Mucosa of descending colon (tissue), 3 donors: ENCODE results near the gene KRT84. TPM values are rescaled to one million over a fixed set of nuclear protein-coding genes. Genes with fewer than 3 reads are reported as not detected.

Source experiments
- ATAC-seq: fragments of 200-7000 bp; cut with Tn5 transposase; one replicate; pipeline ENCODE4 v1.9.1; 2020; ENCODE audit warnings: mild to moderate bottlenecking, moderate library complexity
- DNase-seq, 3 donors: peaks; one replicate each; pipeline ENCODE4 v3.0.0-alpha.2; 2020
- H3K36me3 ChIP-seq: fragments of 200-600 bp; one replicate; pipeline ENCODE4 v1.8.0; 2021; ENCODE audit warnings: low read depth, mild to moderate bottlenecking
- H3K4me1 ChIP-seq: fragments of 200-600 bp; one replicate; pipeline ENCODE4 v1.8.0; 2021; ENCODE audit warnings: low read depth, mild to moderate bottlenecking
- H3K4me3 ChIP-seq: fragments of 200-600 bp; one replicate; pipeline ENCODE4 v1.8.0; 2021; ENCODE audit warnings: mild to moderate bottlenecking
- H3K9me3 ChIP-seq: fragments of 200-600 bp; one replicate; pipeline ENCODE4 v1.8.0; 2021; ENCODE audit warnings: mild to moderate bottlenecking
- CTCF ChIP-seq: fragments of 200-600 bp; IDR thresholded peaks from one replicate; pipeline ENCODE4 v1.8.0; 2022; ENCODE audit warnings: antibody characterized with exemption, mild to moderate bottlenecking
- intact Hi-C, 2 donors: fragments of 100-400 bp; cut with DNase I in 1 of 2; cut with micrococcal nuclease in 1 of 2; formaldehyde crosslinking; loops; one replicate each; pipeline versions ENCODE4 v1.11.0 to v1.11.1; 2022; cut with DNase I, micrococcal nuclease
- total RNA-seq, 3 donors: library from RNA; stranded (reverse); fragmentation: NEBNext Ultra II Directional in 2 of 3; extraction: Animal tissue kit (Norgen Biotek cat#: 25700) in 2 of 3; gene quantifications; one replicate each; pipeline versions ENCODE4 v1.2.1 to v1.2.4, GENCODE V29; 2021 to 2023
- donor health status: DM: no; HTN: no; CAD: no; lungs with moderate emphysema.
- donor health status: DM: no; HTN: no; CAD: no.
- donor health status: DM: no; HTN: yes; CAD: no.

The KRT84 gene
- total RNA-seq, 3 donors from 2014 or later: not detected

- TF ChIP-seq CTCF: no peak
- no peak overlapping the region for H3K4me3 ChIP-seq
- intact Hi-C loops: loop anchor here in 1 of 2 donors (10.0 kb wide), 1 partner anchor 512 kb away; no protein-coding TSS in a partner anchor
Measured at GRCh38 chr12:52363111-52363679, 22.3 kb downstream of the KRT84 start.

GRCh38 chr12:52362118-52362726, 23.2 kb downstream of the KRT84 start:
- ATAC-seq: no peak
- no peak for TF ChIP-seq CTCF
- Histone ChIP-seq H3K36me3 (no peaks in the 10 kb centered on the region), H3K9me3 (no peaks in the 10 kb centered on the region), H3K4me1 (no peaks in the 10 kb centered on the region), H3K4me3 (no peak overlapping the region)
- intact Hi-C loops: loop anchor here in 1 of 2 donors (10.0 kb wide), 1 partner anchor 513 kb away; no protein-coding TSS in a partner anchor
- no peak for DNase-seq

More at GRCh38 chr12:52363111-52363679, 22.3 kb downstream of the KRT84 start:
- no peak for ATAC-seq
- no peaks in the 10 kb centered on the region for H3K4me1 ChIP-seq
- no peaks in the 10 kb centered on the region for H3K36me3 ChIP-seq
- DNase-seq: no peak
- H3K9me3 ChIP-seq: no peaks in the 10 kb centered on the region

DNA sequence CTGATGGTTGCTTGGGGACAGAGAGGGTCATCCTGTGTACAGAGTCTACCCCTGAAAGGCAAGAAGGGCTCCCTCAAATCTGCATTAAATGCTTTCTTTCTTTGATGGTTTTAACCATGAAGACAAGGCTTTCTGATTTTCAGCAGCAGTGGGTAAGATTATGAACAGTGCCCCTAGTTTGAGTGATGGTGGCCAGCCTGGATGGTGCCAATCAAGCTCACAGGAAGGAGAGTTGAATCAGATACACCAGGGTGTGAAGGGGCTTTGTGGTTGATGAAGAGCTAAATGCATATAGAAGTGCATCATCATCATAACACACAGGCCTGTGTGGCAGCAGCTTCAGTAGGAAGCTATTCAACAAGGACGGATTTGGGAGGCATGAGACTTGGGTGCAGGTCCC, 23.9 kb downstream of the KRT84 start:
- H3K36me3 ChIP-seq: no peaks in the 10 kb centered on the region
- no peaks in the 10 kb centered on the region for H3K4me1 ChIP-seq
- no peak for TF ChIP-seq CTCF
- intact Hi-C loops: loop anchor here in 1 of 2 donors (10.0 kb wide), 1 partner anchor 513 kb away; no protein-coding TSS in a partner anchor
- no peak for ATAC-seq
- DNase-seq: no peak
- H3K9me3 ChIP-seq: no peaks in the 10 kb centered on the region
- H3K4me3 ChIP-seq: no peak overlapping the region

DNA sequence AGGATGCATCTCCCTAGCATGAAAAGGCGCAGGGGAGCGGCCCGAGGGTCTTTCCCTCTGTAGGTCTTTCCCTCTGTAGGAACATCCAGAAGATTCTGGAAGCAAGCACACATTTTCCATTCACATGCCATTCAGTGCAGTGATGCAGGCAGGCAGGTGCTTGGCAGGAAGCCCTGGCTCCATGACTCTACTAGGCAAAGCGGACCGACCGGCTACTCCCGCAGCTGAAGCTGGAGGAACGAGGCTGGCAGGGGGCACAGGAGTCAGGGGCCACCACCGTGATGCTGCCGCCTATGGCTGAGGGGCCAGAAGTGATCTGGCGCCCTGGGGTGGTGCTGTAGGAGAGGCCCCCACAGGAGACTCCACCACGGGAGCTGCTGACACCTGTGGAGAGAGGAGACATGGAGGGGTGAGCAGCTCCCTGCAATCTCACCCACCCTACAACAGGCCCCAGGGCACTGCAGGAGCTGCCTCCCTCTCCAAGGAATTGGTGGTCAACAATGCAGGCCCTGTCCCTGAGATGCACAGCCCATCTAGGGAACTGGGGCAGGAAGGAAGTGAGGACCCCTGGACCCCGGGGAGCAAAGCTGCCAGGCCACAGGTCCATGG, 24.7 kb downstream of the KRT84 start:
- no peak for ATAC-seq
- H3K4me1 ChIP-seq: no peaks in the 10 kb centered on the region
- DNase-seq: no peak
- TF ChIP-seq CTCF: no peak
- H3K36me3 ChIP-seq: no peaks in the 10 kb centered on the region
- H3K9me3 ChIP-seq: no peaks in the 10 kb centered on the region
- intact Hi-C loops: loop anchor here in 1 of 2 donors (10.0 kb wide), 1 partner anchor 514 kb away; no protein-coding TSS in a partner anchor
- no peak overlapping the region for H3K4me3 ChIP-seq

DNA sequence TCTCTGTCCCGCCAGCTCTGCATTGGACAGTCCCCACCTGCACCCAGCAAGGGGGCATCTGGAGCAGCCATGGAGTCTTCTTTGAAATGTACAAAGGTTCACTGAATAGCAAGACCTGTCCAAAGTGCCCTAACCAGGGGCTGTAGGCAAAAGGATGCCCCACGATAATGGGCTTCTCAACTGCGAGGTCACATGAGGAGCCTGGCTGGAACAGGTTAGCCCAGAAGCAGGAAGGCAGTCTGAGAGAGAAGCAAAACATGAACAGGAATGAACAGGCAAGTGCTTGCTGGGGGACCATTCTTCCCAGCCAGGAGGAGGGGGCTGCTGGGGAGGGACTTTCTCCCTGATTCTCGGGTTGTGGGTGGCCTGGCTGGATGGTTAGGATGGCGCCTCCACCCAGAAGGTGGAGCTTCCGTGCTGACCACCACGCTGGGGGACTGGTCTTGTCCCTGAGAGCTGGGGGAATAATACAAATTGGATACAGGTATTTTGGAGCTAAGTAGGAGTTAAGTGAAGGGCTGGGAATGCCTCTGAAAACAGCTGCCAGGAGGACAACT, 25.3 kb downstream of the KRT84 start:
- H3K9me3 ChIP-seq: no peaks in the 10 kb centered on the region
- no peak for ATAC-seq
- DNase-seq: no peak
- H3K36me3 ChIP-seq: no peaks in the 10 kb centered on the region
- no peaks in the 10 kb centered on the region for H3K4me1 ChIP-seq
- intact Hi-C loops: loop anchor here in 1 of 2 donors (10.0 kb wide), 1 partner anchor 515 kb away; no protein-coding TSS in a partner anchor
- TF ChIP-seq CTCF: no peak
- no peak overlapping the region for H3K4me3 ChIP-seq
